ENCODE data around the gene CASZ1.

The CASZ1 gene

GRCh38 chr1:10782491-10783244, 13.8 kb downstream of the CASZ1 start:
- peaks cover 20% of the 10 kb centered on the region for H3K27me3 ChIP-seq
- H3K4me3 ChIP-seq (ENCODE audit: low read depth in 1 of 2, low read length in 1 of 2): no peak overlapping the region
- H3K4me1 ChIP-seq (ENCODE audit: control insufficient read depth in 1 of 2, insufficient read depth in 1 of 2, low read depth in 1 of 2, low read length in 1 of 2): no peaks in the 10 kb centered on the region
- H3K9me3 ChIP-seq: no peaks in the 10 kb centered on the region
- no peak overlapping the region for H3K27ac ChIP-seq
- H3K36me3 ChIP-seq: no peaks in the 10 kb centered on the region
- no peak for TF ChIP-seq CTCF (IDR thresholded peaks at IDR 0.05)

- TF ChIP-seq CTCF (IDR thresholded peaks at IDR 0.05): no peak
- Histone ChIP-seq H3K27me3 (peaks cover 11% of the 10 kb centered on the region), H3K4me1 (ENCODE audit: control insufficient read depth in 1 of 2, insufficient read depth in 1 of 2, low read depth in 1 of 2, low read length in 1 of 2) (no peaks in the 10 kb centered on the region), H3K27ac (no peak overlapping the region), H3K4me3 (ENCODE audit: low read depth in 1 of 2, low read length in 1 of 2) (no peak overlapping the region), H3K9me3 (no peaks in the 10 kb centered on the region), H3K36me3 (no peaks in the 10 kb centered on the region)
Observed at GRCh38 chr1:10781137-10781536, 15.3 kb downstream of the CASZ1 start.

DNA sequence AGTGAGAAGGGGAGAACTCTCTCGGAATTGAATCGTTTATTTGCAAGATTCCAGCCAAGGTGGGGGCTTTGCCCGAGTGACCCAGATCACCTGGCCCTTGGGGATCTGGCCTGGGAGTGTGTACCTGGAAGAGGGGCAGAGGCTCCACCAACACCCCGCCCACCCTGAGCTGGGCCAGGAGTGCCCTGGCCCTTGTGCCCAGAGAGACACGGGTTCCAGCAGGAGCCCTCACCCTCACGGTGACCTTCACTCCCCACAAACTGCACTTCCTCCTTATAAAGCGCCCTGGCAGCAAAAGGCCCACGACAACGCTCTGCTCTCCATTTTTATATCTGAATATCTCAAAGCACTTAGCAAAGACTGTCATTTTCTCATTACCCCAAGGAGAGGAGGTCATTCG, 16.6 kb downstream of the CASZ1 start:
- H3K4me1 ChIP-seq (ENCODE audit: control insufficient read depth in 1 of 2, insufficient read depth in 1 of 2, low read depth in 1 of 2, low read length in 1 of 2): no peaks in the 10 kb centered on the region
- no peak overlapping the region for H3K27ac ChIP-seq
- H3K36me3 ChIP-seq: no peaks in the 10 kb centered on the region
- peaks cover 11% of the 10 kb centered on the region for H3K27me3 ChIP-seq
- no peak overlapping the region for H3K4me3 ChIP-seq (ENCODE audit: low read depth in 1 of 2, low read length in 1 of 2)
- no peak for TF ChIP-seq CTCF (IDR thresholded peaks at IDR 0.05)
- no peaks in the 10 kb centered on the region for H3K9me3 ChIP-seq

DNA sequence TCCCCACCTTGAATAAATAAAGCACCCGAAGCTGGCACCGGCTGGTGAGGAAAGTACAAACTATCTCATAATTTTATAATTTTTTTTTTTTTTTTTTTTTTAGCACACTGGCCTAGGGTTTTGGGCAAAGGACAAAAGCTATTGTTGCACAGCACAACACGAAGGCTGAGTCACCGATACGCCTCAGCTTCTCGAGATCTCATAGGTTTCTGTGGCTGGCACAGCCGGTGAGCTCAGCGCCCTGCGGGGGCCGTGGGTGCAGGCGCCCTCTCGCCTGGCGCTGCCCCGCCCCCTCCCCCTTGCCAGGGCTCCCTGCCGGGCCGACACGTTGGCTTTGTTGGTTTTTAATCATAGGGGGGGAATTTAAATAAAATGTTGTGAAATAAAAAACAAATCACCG, 17.2 kb downstream of the CASZ1 start:
- Histone ChIP-seq H3K4me3 (ENCODE audit: low read depth in 1 of 2, low read length in 1 of 2) (no peak overlapping the region), H3K4me1 (ENCODE audit: control insufficient read depth in 1 of 2, insufficient read depth in 1 of 2, low read depth in 1 of 2, low read length in 1 of 2) (no peaks in the 10 kb centered on the region), H3K27ac (no peak overlapping the region), H3K9me3 (no peaks in the 10 kb centered on the region), H3K36me3 (no peaks in the 10 kb centered on the region), H3K27me3 (peaks cover 10% of the 10 kb centered on the region)
- TF ChIP-seq CTCF (IDR thresholded peaks at IDR 0.05): no peak

GRCh38 chr1:10778640-10779039, 17.8 kb downstream of the CASZ1 start:
- Histone ChIP-seq H3K4me3 (ENCODE audit: low read depth in 1 of 2, low read length in 1 of 2) (no peak overlapping the region), H3K9me3 (no peaks in the 10 kb centered on the region), H3K27ac (no peak overlapping the region), H3K36me3 (no peaks in the 10 kb centered on the region), H3K4me1 (ENCODE audit: control insufficient read depth in 1 of 2, insufficient read depth in 1 of 2, low read depth in 1 of 2, low read length in 1 of 2) (no peaks in the 10 kb centered on the region), H3K27me3 (peaks cover 7% of the 10 kb centered on the region)
- no peak for TF ChIP-seq CTCF (IDR thresholded peaks at IDR 0.05)
